ENCODE results near the gene AEBP1.

DNA sequence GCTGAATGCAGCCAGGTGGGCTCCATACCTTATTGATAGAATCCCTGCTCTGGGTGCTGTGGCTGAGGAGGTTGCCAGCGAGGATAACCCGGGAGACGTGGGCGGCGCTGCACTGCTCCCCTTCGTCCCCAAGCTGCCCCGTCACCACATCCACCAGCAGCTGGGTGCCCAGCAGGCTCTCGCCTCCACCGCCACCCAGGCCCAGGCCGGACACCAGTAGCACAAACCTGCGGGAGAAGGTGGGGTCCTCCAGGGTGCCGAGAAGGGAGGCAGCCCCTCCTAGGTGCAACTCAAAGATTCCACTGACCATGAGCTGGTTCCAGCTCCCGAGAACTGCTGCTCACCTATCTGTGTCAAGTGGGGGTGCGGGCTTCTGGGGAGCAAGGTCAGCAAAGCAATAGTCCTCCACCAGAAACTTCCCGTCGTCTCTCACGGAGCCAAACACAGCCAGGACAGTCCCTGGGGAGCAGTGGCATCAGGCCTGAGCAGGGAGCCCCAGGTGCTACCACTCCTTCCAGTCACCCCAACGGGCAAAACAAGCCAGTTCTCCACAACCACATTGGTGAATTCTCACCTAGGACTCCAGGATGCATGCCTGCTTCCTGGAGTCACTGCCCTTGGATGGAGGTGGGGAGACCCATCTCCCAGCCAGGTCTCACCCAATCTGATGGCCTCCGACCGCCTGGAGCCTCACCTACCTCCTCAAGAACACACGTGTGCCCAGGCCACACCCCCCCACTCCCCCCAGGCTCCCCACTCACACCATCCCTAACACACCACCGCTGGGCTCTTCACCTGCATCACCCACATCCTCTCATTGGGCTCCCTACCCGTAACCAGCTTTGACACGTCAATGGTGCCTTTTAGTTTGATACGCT, 12.9 kb downstream of the AEBP1 start:
- no peak for TF ChIP-seq POLR2AphosphoS5 (IDR thresholded peaks at IDR 0.05; ENCODE audit: low read depth)
- TF ChIP-seq, protein P1, sequence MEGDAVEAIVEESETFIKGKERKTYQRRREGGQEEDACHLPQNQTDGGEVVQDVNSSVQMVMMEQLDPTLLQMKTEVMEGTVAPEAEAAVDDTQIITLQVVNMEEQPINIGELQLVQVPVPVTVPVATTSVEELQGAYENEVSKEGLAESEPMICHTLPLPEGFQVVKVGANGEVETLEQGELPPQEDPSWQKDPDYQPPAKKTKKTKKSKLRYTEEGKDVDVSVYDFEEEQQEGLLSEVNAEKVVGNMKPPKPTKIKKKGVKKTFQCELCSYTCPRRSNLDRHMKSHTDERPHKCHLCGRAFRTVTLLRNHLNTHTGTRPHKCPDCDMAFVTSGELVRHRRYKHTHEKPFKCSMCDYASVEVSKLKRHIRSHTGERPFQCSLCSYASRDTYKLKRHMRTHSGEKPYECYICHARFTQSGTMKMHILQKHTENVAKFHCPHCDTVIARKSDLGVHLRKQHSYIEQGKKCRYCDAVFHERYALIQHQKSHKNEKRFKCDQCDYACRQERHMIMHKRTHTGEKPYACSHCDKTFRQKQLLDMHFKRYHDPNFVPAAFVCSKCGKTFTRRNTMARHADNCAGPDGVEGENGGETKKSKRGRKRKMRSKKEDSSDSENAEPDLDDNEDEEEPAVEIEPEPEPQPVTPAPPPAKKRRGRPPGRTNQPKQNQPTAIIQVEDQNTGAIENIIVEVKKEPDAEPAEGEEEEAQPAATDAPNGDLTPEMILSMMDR (conservative IDR thresholded peaks at IDR 0.05; ENCODE audit: low read depth in 2 of 2), result no peak
- no peak for TF ChIP-seq NANOG (IDR thresholded peaks at IDR 0.05; ENCODE audit: borderline replicate concordance)
- TF ChIP-seq CREB1 (CRISPR knock-in tag; IDR thresholded peaks at IDR 0.05; ENCODE audit: low read depth), result no peak
- no peak for TF ChIP-seq EZH2phosphoT487 (IDR thresholded peaks at IDR 0.05; ENCODE audit: unreplicated experiment)
- no peak for TF ChIP-seq EZH2 (IDR thresholded peaks at IDR 0.05; ENCODE audit: low read depth, unreplicated experiment)
- no peak for TF ChIP-seq REST (IDR thresholded peaks at IDR 0.05; ENCODE audit: unreplicated experiment)
